Suprapubic skin (tissue), 4 donors: Measurements from ENCODE around the gene MROH2B.

Source experiments
- CTCF ChIP-seq, 2 donors: fragments of 200-600 bp in 1 of 2; fragments of 450-650 bp in 1 of 2; sonication (generic) in 1 of 2; IDR thresholded peaks; one replicate each; pipeline ENCODE4 v1.5.1; 2016 to 2019; ENCODE audit warnings: antibody characterized with exemption in 2 of 2, mild to moderate bottlenecking in 1 of 2, moderate library complexity in 1 of 2
- EP300 ChIP-seq: sonication (generic); formaldehyde crosslinking; IDR thresholded peaks from one replicate; pipeline ENCODE4 v1.6.1; 2017; ENCODE audit warnings: antibody characterized with exemption
- POLR2A ChIP-seq, 2 donors: fragments of 450-650 bp; IDR thresholded peaks; one replicate each; pipeline ENCODE4 v1.6.1; 2017; ENCODE audit warnings: antibody characterized with exemption in 2 of 2, mild to moderate bottlenecking in 2 of 2, moderate library complexity in 2 of 2
- POLR2AphosphoS5 ChIP-seq, 3 donors: sonication (generic); formaldehyde crosslinking; IDR thresholded peaks; one replicate each; pipeline ENCODE4 v1.6.1; 2017; ENCODE audit warnings: antibody characterized with exemption in 3 of 3

- TF ChIP-seq POLR2A (IDR thresholded peaks at IDR 0.05) (no peak), CTCF (IDR thresholded peaks at IDR 0.05) (no peak), EP300 (no peak), POLR2AphosphoS5 (IDR thresholded peaks at IDR 0.05) (no peak)
These were observed 38.2 kb downstream of the MROH2B start for GRCh38 chr5:41032973-41033372.
